Neural progenitor cell (in vitro differentiated cells): ENCODE measurements around the gene HTRA2. TPM values are rescaled to one million over a fixed set of nuclear protein-coding genes. Genes with fewer than 3 reads are reported as not detected.
A peak's percentile ranks its signal among the peaks of the same experiment; 100 is the strongest.

Source experiments
- DNase-seq: peaks from one replicate; pipeline ENCODE4 v3.0.0-alpha.2; 2016; ENCODE audit warnings: low spot score
- H2AFZ ChIP-seq: fragments of 200-600 bp; sonication (generic); replicated peaks from 2 replicates; pipeline ENCODE4 v1.6.1; 2016; ENCODE audit warnings: antibody characterized with exemption
- H3F3A ChIP-seq: fragments of 200-600 bp; sonication (generic); 2 replicates; pipeline ENCODE4 v1.6.1; 2016; ENCODE audit warnings: antibody characterized with exemption, low read depth
- H3K27ac ChIP-seq: fragments of 200-600 bp; sonication (generic); 2 replicates; pipeline ENCODE4 v1.5.1; 2016; ENCODE audit warnings: mild to moderate bottlenecking
- H3K27me3 ChIP-seq: fragments of 200-600 bp; sonication (generic); 2 replicates; pipeline ENCODE4 v1.6.1; 2016; ENCODE audit warnings: mild to moderate bottlenecking, moderate library complexity
- H3K36me3 ChIP-seq: fragments of 200-600 bp; sonication (generic); 2 replicates; pipeline ENCODE4 v1.5.1; 2016
- H3K4me1 ChIP-seq: fragments of 200-600 bp; sonication (generic); 2 replicates; pipeline ENCODE4 v1.6.1; 2016; ENCODE audit warnings: mixed run types
- H3K4me2 ChIP-seq: fragments of 200-600 bp; sonication (generic); 2 replicates; pipeline ENCODE4 v1.6.1; 2016
- H3K4me3 ChIP-seq: fragments of 200-600 bp; sonication (generic); 2 replicates; pipeline ENCODE4 v1.5.1; 2016
- H3K79me2 ChIP-seq: fragments of 200-600 bp; sonication (generic); 2 replicates; pipeline ENCODE4 v1.6.1; 2016; ENCODE audit warnings: low read depth
- H3K9ac ChIP-seq: fragments of 200-600 bp; sonication (generic); 2 replicates; pipeline ENCODE4 v1.6.1; 2016
- H3K9me3 ChIP-seq: fragments of 200-600 bp; sonication (generic); 2 replicates; pipeline ENCODE4 v1.5.1; 2016; ENCODE audit warnings: low read depth
- H4K20me1 ChIP-seq: fragments of 200-600 bp; sonication (generic); 2 replicates; pipeline ENCODE4 v1.6.1; 2016; ENCODE audit warnings: low read depth
- H3K27ac Mint-ChIP-seq: 3 replicates; pipeline ENCODE4 v1.8.0; 2021; ENCODE audit warnings: mixed read lengths
- H3K27me3 Mint-ChIP-seq: 2 replicates; pipeline ENCODE4 v1.8.0; 2022; ENCODE audit warnings: low read depth, mild to moderate bottlenecking, inconsistent platforms, moderate library complexity, mixed read lengths; ENCODE audit not compliant: insufficient read depth
- H3K36me3 Mint-ChIP-seq: 3 replicates; pipeline ENCODE4 v1.8.0; 2021; ENCODE audit warnings: mixed read lengths
- H3K4me1 Mint-ChIP-seq: 3 replicates; pipeline ENCODE4 v1.8.0; 2021; ENCODE audit warnings: mixed read lengths
- H3K4me3 Mint-ChIP-seq: 3 replicates; pipeline ENCODE4 v1.8.0; 2021; ENCODE audit warnings: mild to moderate bottlenecking, moderate library complexity, mixed read lengths
- H3K9me3 Mint-ChIP-seq: 3 replicates; pipeline ENCODE4 v1.8.0; 2020; ENCODE audit warnings: mixed read lengths
- CTCF ChIP-seq: fragments of 200-600 bp; sonication (generic); IDR thresholded peaks from 2 replicates; pipeline ENCODE4 v1.5.1; 2017; ENCODE audit warnings: antibody characterized with exemption, mild to moderate bottlenecking
- EZH2 ChIP-seq: fragments of 200-600 bp; sonication (generic); IDR thresholded peaks from 2 replicates; pipeline ENCODE4 v1.6.1; 2017; ENCODE audit warnings: antibody characterized with exemption, mild to moderate bottlenecking, moderate library complexity
- EZH2phosphoT487 ChIP-seq: fragments of 200-600 bp; sonication (generic); IDR thresholded peaks from 2 replicates; pipeline ENCODE4 v1.6.1; 2017; ENCODE audit warnings: antibody characterized with exemption
- total RNA-seq: library from RNA; depleted of rRNA; stranded (reverse); fragments of >200 nt; gene quantifications from 2 replicates; pipeline ENCODE4 v1.2.3, GENCODE V29; 2015; ENCODE audit warnings: low replicate concordance

Gene HTRA2
- total RNA-seq, 1 donor from 2014 or later, result 18.5 TPM

GRCh38 chr2:74554820-74555531, 25.2 kb downstream of the HTRA2 start:
- no peak for TF ChIP-seq CTCF
- peak; percentile 55 for TF ChIP-seq EZH2
- peak; percentile 43 for TF ChIP-seq EZH2phosphoT487
- Mint-ChIP-seq H3K4me3 (peak overlapping the region; percentile 95), H3K27ac (no peak overlapping the region), H3K9me3 (no peaks in the 10 kb centered on the region), H3K4me1 (peaks cover 11% of the 10 kb centered on the region), H3K27me3 (peaks cover 28% of the 10 kb centered on the region), H3K36me3 (peaks cover 15% of the 10 kb centered on the region)
- peak overlapping the region; percentile 92 for H2AFZ ChIP-seq
- H3F3A ChIP-seq, result peaks cover 31% of the 10 kb centered on the region
- no peaks in the 10 kb centered on the region for H3K9me3 ChIP-seq
- peak overlapping the region; percentile 88 for H3K4me2 ChIP-seq
- no peak overlapping the region for H3K27ac ChIP-seq
- H4K20me1 ChIP-seq, result peaks cover 22% of the 10 kb centered on the region
- peaks cover 12% of the 10 kb centered on the region for H3K4me1 ChIP-seq
- peaks cover 14% of the 10 kb centered on the region for H3K79me2 ChIP-seq
- peak overlapping the region; percentile 1 for H3K9ac ChIP-seq
- peak overlapping the region; percentile 97 for H3K4me3 ChIP-seq
- DNase-seq, result peak; percentile 79
- H3K36me3 ChIP-seq, result no peaks in the 10 kb centered on the region
- peaks cover 42% of the 10 kb centered on the region for H3K27me3 ChIP-seq

GRCh38 chr2:74555610-74556103, 25.9 kb downstream of the HTRA2 start:
- Mint-ChIP-seq H3K9me3 (no peaks in the 10 kb centered on the region), H3K27me3 (peaks cover 25% of the 10 kb centered on the region), H3K36me3 (peaks cover 10% of the 10 kb centered on the region), H3K4me3 (peak overlapping the region; percentile 95), H3K27ac (no peak overlapping the region), H3K4me1 (peaks cover 6% of the 10 kb centered on the region)
- H3K4me3 ChIP-seq, result peak overlapping the region; percentile 97
- no peaks in the 10 kb centered on the region for H3K9me3 ChIP-seq
- no peak overlapping the region for H3K27ac ChIP-seq
- H3K4me1 ChIP-seq, result peaks cover 12% of the 10 kb centered on the region
- peaks cover 39% of the 10 kb centered on the region for H3K27me3 ChIP-seq
- H3K9ac ChIP-seq, result peak overlapping the region; percentile 1
- no peaks in the 10 kb centered on the region for H3K36me3 ChIP-seq
- peaks cover 22% of the 10 kb centered on the region for H4K20me1 ChIP-seq
- peaks cover 31% of the 10 kb centered on the region for H3F3A ChIP-seq
- H3K4me2 ChIP-seq, result peak overlapping the region; percentile 88
- DNase-seq, result no peak
- TF ChIP-seq CTCF (no peak), EZH2phosphoT487 (no peak), EZH2 (no peak)
- H2AFZ ChIP-seq, result no peak overlapping the region
- H3K79me2 ChIP-seq, result peaks cover 11% of the 10 kb centered on the region

- H3K27me3 Mint-ChIP-seq, result peaks cover 26% of the 10 kb centered on the region
- peaks cover 11% of the 10 kb centered on the region for H3K79me2 ChIP-seq
- no peaks in the 10 kb centered on the region for H3K9me3 Mint-ChIP-seq
- TF ChIP-seq EZH2 (no peak), EZH2phosphoT487 (no peak), CTCF (no peak)
- no peak for DNase-seq
- peaks cover 9% of the 10 kb centered on the region for H3K36me3 Mint-ChIP-seq
- H4K20me1 ChIP-seq, result peaks cover 22% of the 10 kb centered on the region
- H3K36me3 ChIP-seq, result no peaks in the 10 kb centered on the region
- peak overlapping the region; percentile 95 for H3K4me3 Mint-ChIP-seq
- peaks cover 12% of the 10 kb centered on the region for H3K4me1 ChIP-seq
- H3K27ac ChIP-seq, result no peak overlapping the region
- no peak overlapping the region for H3K9ac ChIP-seq
- H3K4me3 ChIP-seq, result no peak overlapping the region
- H3K27ac Mint-ChIP-seq, result no peak overlapping the region
- H3F3A ChIP-seq, result peaks cover 31% of the 10 kb centered on the region
- no peak overlapping the region for H2AFZ ChIP-seq
- no peak overlapping the region for H3K4me2 ChIP-seq
- H3K27me3 ChIP-seq, result peaks cover 39% of the 10 kb centered on the region
- peaks cover 6% of the 10 kb centered on the region for H3K4me1 Mint-ChIP-seq
- H3K9me3 ChIP-seq, result no peaks in the 10 kb centered on the region
Observed at GRCh38 chr2:74556159-74556558, 26.4 kb downstream of the HTRA2 start.
